Activated CD4-positive, alpha-beta T cell treated with anti-CD3 and anti-CD28 coated beads, Interleukin-10, Interleukin-2, amounts not matched to agents 100 ng/mL and 50 ng/mL, durations not matched to agents 16 hours and 8 hours (primary cell): ENCODE measurements around the gene CD177.
"Not testable (repeated sequence)": the region's sequence is repeated elsewhere in the genome, so short reads cannot be mapped to it uniquely, and the experiment has no call there.

ENCODE experiments used
- DNase-seq: peaks from one replicate; pipeline ENCODE4 v3.0.0-alpha.2; 2020

CD177 gene, protein sequence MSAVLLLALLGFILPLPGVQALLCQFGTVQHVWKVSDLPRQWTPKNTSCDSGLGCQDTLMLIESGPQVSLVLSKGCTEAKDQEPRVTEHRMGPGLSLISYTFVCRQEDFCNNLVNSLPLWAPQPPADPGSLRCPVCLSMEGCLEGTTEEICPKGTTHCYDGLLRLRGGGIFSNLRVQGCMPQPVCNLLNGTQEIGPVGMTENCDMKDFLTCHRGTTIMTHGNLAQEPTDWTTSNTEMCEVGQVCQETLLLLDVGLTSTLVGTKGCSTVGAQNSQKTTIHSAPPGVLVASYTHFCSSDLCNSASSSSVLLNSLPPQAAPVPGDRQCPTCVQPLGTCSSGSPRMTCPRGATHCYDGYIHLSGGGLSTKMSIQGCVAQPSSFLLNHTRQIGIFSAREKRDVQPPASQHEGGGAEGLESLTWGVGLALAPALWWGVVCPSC

DNA sequence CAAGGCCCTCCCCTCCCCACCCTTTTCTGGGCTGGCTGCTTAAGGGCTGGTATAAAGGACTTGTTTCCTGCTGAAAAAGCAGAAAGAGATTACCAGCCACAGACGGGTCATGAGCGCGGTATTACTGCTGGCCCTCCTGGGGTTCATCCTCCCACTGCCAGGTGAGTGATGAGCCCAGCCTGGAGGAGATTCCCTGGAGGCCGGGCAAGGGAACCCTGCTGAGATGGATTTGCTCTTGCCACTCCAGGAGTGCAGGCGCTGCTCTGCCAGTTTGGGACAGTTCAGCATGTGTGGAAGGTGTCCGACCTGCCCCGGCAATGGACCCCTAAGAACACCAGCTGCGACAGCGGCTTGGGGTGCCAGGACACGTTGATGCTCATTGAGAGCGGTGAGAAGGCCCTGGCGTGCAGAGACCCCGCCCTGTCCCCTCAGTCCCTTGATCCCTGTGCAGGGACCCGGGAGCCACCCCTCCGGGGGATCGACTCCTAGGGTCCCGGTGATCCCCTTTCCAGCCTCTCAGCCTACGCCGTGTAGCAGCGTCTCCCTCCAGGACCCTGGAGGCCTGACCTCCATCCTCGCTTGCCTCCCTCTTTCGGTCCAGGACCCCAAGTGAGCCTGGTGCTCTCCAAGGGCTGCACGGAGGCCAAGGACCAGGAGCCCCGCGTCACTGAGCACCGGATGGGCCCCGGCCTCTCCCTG, at the start of gene CD177:
TSS of gene CD177 (plus strand) at position 81 of the 699 bp plus-strand sequence. CDS start at position 110, 29 bp downstream.
- no peak for DNase-seq

DNA sequence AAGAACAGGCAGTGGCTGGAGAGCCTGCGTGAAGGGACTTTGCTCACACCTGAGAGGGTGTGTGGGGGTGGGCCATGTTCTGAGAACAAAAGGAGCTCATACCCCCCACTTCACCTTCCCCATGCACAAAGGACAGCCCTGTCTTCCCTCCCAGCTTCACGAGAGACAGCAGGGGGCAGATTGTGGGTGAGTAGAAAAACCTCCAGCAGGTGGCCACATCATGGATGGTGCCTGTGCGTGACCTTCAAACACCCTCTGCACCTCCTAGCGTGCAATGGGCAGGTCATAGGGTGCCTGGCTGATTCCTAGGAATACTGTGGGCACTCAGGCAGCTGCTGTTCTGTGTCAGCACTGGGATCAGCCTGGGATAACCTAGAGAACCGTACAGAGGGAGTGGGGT, 47.8 kb upstream of the CD177 start:
- no peak for DNase-seq

DNA sequence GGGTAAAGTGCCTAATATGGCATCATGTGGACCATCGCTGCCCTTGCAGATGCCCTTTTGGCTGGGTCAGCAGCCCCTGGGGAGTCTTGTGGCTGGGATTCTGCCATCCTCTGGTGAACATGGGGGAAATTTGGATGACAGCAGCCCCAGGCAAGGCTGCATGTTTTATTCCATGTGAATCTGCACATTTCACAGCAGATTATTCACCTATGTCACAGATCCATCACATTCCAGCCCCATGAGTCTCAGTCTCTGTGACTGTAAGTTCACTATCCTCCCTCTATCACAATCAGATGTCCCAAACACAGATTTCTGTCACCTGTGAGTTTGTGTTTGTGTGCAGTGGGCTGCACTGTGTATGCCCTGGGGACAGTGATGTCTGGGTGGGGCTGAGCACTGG, 47.4 kb upstream of the CD177 start:
- DNase-seq, result no peak

DNA sequence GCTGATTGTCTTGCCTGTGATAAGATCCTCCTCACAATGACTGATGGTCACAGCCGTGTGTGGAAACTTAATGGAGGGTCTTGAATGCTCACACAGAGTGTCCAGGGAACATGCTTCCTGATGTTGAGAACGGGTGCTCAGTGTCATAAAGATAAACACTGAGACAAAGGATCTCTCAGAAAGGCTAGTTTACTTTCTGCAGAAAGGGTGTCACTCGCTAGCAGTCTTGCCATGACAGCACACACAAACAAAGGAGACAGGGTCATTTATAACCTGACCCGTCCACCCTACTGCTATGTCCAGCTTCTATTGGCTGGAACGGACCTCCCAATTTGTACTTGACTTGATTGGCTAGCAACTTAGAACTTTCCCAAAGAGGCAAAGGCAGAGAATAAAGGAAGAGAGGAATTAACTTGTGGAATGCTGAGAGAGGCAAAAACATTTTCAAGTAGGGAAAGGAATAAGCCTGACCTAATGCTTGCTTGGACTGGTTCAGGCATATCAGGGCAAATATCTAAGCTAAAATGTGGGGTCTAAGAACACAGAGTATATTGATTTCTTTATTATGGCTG, 45.2 kb upstream of the CD177 start:
- DNase-seq, result no peak

DNA sequence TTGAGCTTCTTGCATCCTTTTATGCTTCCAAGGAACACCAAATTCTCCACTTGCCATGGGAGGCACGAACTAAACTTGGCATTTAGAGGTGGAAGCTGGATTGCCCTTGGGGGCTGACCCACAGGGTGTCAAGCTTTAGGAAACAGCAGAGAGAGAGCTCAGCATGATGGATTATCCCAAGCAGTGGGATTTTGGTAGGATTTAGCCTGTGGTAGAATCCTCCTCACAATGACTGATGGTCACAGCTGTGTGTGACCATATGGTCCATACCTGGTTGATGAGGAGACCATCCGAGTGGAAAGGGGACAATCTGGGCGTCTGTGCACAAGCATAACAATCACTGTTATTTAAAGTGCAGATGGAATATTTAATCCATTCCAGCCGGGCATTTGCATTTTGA, 44.0 kb upstream of the CD177 start:
- no peak for DNase-seq

DNA sequence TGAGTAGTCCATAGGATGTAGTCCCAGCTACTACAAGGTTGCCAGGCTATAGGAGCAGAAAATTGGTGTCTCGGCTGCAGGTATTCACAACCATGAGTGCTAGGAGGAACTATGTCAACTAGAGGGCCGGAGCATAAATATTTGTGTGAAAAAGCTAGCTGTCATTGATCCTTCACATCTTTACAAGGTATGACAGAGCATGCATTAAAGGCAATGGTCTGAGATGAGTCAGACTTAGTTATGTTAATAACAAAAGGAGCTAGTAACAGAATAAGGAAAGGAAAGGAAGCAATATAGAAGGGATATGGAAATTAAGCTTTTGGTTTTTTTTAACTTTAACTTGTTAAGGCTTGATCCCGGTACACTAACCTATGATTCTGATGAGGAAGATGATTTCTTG, 43.3 kb upstream of the CD177 start:
- DNase-seq, result no peak

DNA sequence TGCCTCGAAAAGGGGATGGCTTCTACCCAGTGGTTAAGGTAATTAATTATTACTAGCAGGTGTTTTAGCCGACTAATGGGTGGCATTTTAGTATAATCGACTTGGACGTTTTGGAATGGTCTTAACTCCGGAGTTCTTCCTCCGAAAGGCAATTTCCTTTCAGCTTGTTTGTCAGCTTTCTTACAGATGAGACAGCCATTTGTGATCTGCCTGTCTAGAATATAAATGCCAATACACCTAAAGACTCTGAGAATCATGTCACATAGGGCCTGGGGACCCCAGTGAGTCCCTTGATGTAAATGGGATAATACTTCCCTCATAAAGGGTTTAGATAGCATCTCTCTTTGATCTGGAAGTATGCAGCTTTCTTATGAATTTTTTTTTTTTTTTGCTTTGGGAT, 42.2 kb upstream of the CD177 start:
- DNase-seq, result no peak

DNA sequence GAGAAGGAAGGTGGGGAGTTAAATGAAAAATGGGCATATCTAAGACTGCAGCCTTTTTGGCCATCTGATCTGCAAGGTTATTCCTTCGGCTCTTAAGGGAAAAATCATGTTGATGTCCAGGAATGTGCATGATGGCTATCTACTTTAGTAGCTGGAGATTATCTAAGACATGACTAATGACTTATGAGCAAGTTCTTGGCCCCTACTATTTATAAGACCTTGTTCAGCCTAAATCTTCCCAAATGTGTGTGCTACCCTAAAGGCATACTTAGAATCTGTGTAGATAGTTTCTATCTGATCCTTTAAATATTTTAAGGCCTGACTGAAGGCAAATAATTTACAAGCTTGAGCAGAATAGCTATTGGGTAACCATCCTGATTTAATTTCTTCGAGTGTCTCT, 41.8 kb upstream of the CD177 start:
- no peak for DNase-seq

DNA sequence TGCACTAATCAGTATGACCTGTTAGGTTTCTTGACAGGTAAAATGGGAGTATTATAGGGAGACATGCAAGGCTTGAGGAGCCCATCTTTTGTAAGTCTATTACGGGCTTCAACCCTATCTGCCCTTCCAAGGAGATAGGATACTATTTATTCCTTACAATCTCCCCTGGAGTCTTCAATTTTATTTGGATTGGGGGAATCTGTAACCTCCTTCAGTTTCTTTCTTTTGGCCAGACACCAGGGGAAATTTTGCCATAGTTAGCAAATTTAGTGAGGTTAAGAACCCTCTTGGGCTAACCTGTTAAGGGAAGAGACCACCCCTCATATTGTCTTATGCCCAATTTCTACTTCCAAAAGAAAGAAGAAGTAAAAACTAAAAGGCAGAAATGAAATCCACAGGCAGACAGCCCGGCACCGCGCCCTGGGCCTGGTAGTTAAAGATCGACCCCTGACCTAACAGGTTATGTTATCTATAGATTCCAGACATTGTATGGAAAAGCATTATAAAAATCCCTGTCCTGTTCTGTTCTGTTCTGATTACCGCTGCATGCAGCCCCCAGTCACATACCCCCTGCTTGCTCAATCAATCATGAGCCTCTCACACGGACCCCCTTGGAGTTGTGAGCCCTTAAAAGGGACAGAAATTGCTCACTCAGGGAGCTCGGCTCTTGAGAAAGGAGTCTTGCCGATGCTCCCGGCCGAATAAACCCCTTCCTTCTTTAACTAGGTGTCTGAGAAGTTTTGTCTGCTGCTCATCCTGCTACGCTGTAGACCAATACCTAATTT, 39.6 kb upstream of the CD177 start:
- DNase-seq, result no peak

DNA sequence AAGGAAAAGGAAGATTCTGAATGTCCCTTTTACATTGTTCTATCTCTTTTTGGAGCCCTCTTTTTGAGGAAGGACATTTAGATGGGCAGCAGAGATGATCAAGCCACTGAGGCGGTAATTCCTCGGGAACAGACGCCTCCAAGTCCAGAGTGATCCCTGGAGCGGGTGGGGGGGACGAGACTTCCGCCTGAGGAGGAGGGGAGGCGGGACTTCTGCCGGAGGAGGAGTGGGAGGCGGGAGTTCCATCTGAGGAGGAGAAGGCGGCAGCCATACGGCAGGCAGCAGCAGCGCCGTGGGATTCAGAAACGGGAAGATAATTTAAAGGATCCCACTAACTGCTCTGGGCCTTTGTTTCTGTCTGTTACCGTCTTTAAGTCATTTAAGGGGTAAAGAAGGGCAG, 37.6 kb upstream of the CD177 start:
- DNase-seq, result no peak

DNA sequence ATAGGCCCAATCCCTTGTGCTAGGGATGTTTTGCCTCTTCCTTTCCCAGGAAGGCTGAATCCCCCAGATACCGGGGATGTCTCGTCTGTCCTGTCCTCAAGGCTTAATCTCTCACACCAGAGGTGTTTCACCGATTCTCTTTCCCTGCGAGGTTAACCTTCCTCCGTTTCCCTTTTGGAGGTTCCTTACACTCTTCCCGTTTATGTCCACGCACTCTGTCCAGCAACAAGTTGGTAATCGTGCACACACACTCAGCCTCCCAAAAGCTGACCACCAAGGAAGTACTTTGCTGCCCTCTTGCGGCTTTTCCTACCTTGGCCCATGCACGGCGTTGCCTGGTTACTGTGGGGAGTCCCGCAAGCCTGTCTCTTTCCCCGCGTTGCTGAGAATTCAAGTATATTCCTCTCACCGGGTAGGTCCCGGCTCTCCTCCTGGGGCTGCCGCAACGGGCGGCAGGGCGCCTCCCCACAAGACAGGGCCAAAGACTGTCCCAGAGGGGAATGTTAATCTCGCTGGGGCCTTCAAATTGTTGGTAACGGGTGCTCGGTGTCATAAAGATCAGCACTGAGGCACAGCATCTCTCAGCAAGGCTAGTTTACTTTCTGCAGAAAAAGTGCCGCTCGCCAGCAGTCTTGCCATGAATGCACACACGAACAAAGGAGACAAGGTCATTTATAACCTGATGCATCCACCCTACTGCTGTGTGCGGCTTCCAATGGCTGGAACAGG, 36.7 kb upstream of the CD177 start:
- DNase-seq, result no peak

DNA sequence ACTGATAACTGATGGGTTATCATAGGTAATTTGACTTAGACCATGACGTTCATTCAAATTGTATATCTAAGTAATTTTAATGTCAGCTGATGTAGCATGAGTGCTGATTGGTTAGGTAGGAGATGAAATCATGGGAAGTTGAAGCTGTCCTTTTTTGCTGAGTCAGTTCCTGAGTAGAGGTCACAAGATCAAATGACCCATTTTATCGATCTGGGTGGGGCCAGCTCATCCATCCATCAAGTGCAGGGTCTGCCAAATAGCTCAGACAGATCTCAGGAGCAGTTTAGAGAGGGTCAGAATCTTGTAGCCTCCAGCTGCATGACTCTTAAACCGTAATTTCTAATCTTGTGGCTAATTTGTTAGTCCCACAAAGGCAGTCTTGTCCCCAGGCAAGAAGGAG, 35.3 kb upstream of the CD177 start:
- no peak for DNase-seq

DNA sequence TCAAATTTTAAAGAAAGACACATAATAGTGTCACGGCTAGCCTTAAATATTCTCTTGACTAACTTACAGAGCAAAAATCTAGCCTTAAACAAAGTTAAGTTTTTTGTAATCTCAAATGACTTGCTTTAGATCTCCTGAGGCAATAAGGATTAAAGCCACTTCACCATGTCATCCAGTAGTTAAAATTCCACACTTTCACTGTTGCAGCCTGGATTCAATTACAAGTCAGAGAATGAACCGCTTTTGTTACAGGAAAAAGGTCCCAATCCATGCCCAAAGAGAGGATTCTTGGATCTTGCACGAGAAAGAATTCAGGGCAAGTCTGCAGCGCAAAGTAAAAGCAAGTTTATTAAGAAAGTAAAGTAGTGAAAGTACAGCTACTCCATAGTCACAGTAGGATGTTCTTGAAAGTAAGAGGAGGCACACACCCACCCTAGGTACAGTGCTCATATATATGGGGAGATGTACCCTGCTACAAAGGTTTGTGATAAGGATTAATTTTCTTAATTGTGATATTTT, 34.6 kb upstream of the CD177 start:
- no peak for DNase-seq

DNA sequence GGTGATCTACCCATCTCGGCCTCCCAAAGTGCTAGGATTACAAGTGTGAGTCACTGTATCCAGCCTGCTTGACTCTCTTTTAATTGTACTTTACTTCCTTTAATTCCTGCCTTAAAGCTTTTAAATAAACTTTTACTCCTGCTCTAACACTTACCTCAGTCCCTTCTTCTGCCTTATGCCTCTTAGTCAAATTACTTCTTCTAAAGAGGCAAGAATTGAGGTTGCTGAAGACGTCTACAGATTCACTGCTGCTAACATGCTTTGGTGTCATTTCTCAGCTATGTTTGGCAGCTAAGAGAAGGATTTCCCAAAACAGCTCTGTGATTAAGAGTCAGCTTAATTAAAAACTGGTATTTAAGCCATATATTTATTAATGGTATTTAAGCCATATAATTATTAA, 32.9 kb upstream of the CD177 start:
- no peak for DNase-seq

DNA sequence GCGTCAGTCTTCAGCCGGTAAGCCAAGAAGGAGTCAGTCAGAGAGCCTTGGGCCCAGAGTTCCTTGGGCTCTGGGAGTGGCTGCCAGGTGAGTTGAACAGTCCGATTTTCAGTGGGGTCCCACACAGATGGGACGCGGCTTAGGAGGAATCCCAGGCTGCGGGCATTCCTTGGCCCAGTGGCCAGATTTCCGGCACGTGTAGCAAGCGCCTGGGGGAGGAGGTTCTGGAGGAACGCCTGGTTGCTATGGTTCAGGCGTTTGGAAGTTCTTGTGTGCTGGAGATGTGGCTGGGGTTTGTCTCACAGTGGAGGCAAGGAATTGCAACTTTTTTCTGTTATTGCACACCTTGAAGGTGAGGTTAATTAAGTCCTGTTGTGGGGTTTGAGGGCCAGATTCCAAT, 26.7 kb upstream of the CD177 start:
- not testable (repeated sequence) for DNase-seq

DNA sequence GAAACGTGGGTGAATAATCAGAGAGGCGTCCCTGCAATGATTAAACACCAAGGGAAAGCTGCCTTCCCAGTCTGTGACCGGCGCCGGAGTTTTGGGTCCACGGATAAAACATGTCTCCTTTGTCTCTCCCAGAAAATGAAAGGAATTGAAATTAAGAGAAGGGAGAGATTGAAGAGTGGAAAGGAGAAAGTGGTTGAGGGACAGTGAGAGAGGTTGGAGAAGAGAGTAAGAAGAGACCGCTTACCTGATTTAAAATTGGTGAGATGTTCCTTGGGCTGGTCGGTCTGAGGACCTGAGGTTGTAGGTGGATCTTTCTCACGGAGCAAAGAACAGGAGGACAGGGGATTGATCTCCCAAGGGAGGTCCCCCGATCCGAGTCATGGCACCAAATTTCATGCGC, 24.9 kb upstream of the CD177 start:
- DNase-seq, result not testable (repeated sequence)

DNA sequence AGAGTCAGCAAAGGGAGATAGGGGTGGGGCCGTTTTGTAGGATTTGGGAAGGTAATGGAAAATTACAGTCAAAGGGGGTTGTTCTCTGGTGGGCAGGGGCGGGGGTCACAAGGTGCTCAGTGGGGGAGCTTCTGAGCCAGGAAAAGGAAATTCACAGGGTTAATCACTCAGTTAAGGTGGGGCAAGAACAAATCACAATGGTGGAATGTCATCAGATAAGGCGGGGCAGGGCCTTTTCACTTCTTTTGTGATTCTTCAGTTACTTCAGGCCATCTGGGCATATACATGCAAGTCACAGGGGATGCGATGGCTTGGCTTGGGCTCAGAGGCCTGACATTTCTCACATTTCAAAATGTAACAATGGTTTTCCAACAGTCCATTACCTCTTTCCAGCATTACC, 24.4 kb upstream of the CD177 start:
- DNase-seq, result not testable (repeated sequence)

DNA sequence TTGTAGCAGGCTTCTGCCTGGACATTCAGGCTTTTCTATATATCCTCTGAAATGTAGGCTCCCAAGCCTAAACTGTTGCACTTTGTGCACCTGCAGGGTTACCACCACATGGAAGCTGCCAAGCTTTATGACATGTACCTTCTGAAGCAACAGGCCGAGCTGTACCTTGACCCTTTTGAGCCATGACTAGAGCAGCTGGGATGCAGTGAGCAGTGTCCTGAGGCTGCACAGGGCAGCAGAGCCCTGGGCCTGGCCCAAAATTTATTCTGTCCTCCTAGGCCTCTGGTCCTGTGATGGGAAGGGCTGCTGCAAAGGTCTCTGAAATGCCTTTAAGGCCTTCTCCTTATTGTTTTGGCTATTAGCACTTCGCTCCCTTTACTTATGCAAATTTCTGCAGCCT, 23.5 kb upstream of the CD177 start:
- no peak for DNase-seq

DNA sequence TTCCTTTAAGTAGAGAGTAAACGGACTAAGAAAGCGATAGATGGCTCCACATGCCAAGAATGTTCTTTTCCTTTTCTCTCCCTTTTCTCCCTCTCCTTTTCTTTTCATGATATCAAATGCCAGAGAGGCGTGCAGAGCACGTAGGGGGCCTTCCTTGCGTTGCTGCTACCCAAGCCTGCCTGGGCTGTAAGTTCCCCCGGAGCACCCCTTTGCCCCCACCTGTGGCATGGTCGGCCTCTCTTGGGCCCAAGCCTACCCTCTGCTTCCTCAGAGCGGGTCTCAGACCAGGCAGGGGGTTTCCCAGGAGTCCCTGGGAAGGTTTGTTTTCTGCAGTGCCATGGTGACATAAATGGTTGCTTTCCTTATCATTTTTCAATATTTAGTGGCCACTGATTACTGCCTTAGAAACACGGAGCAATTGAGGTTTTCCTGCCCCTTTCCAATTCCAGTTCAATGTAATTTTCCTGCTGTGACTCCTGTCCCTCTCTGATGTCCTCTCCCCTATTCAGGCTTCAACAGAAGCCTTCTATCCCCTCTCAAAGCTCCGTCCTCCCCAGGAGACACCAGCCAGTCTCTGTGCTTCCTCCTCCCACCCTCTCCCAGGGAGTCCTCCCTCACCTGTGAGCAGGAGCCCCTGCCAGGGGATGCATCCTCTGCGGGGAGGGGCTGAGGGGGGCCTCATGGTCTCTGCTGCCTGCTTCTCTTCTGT, 22.6 kb upstream of the CD177 start:
- DNase-seq, result no peak

DNA sequence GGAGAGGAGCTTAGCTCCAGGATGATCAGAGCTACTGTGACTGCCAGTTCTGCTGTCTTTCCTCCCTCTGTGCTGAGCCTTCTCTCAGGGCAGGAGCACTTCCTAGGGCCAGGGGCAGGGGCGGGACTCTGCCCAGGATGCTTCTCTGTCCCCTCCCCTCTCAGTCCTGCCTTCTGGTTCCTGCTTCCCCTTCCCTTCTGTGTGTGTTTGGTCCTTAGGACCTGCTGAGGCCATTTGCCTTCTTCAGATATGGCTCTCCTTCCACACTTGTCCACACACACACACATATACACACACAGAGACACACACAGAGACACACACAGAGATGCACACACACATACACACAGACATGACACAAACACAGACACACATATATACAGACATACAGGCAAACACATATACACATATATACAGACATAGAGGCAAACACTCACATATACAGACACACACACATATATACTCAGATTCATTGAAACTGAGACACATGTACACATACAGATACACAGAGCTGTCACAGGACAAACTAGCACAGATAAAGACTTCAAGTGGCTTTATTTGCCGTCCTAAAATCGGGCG, 22.0 kb upstream of the CD177 start:
- no peak for DNase-seq
